ENCODE results near the gene ASF1B. TPM values are rescaled to one million over a fixed set of nuclear protein-coding genes. Genes with fewer than 3 reads are reported as not detected.

Gene ASF1B
- total RNA-seq, 6 experiments from 2014 or later: 11.0 to 22.8 (median 18.6) TPM

DNA sequence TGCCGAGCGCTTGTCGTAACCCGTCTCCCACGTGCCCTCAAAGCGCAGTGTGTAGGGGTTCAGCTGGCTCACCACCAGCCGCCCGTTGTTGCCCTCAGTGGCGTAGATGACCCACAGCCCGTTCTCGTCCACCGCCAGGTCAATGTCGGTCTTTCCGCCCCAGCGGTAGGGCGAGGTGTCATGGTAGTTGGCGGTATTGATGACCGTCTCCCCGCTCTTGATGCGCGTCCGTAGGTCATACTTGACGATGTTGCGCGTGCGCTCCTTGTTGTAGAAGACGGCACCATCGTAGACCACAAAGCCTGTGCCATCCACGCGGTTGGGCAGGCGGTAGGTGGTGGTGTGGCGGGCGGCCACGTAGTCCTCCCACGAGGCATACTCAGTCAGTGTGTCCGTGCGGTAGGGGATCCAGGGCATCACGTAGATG, 26.5 kb upstream of the ASF1B start:
- peaks cover 10% of the 10 kb centered on the region for H3K27me3 Mint-ChIP-seq (ENCODE audit: insufficient read depth)
- TF ChIP-seq, protein P1, sequence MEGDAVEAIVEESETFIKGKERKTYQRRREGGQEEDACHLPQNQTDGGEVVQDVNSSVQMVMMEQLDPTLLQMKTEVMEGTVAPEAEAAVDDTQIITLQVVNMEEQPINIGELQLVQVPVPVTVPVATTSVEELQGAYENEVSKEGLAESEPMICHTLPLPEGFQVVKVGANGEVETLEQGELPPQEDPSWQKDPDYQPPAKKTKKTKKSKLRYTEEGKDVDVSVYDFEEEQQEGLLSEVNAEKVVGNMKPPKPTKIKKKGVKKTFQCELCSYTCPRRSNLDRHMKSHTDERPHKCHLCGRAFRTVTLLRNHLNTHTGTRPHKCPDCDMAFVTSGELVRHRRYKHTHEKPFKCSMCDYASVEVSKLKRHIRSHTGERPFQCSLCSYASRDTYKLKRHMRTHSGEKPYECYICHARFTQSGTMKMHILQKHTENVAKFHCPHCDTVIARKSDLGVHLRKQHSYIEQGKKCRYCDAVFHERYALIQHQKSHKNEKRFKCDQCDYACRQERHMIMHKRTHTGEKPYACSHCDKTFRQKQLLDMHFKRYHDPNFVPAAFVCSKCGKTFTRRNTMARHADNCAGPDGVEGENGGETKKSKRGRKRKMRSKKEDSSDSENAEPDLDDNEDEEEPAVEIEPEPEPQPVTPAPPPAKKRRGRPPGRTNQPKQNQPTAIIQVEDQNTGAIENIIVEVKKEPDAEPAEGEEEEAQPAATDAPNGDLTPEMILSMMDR (IDR thresholded peaks at IDR 0.05): no peak
- H3K4me3 Mint-ChIP-seq: no peak overlapping the region
- no peaks in the 10 kb centered on the region for H3K36me3 Mint-ChIP-seq (ENCODE audit: low read depth)
- no peak for DNase-seq
- H3K9me3 Mint-ChIP-seq: no peaks in the 10 kb centered on the region
- H3K27ac Mint-ChIP-seq: no peak overlapping the region
- peaks cover 9% of the 10 kb centered on the region for H3K4me1 Mint-ChIP-seq (ENCODE audit: low read depth)

GRCh38 chr19:14161305-14161704, 24.9 kb upstream of the ASF1B start:
- TF ChIP-seq, protein P1 (IDR thresholded peaks at IDR 0.05): no peak
- no peak for DNase-seq
- Mint-ChIP-seq H3K27me3 (ENCODE audit: insufficient read depth) (peaks cover 10% of the 10 kb centered on the region), H3K4me1 (ENCODE audit: low read depth) (peaks cover 3% of the 10 kb centered on the region), H3K27ac (no peak overlapping the region), H3K4me3 (no peak overlapping the region), H3K36me3 (ENCODE audit: low read depth) (no peaks in the 10 kb centered on the region; the same call in 1 of the 2 replicates), H3K9me3 (no peaks in the 10 kb centered on the region)

- Mint-ChIP-seq H3K4me1 (ENCODE audit: low read depth) (no peaks in the 10 kb centered on the region), H3K27ac (no peak overlapping the region), H3K9me3 (no peaks in the 10 kb centered on the region), H3K27me3 (ENCODE audit: insufficient read depth) (peaks cover 10% of the 10 kb centered on the region), H3K4me3 (no peak overlapping the region), H3K36me3 (ENCODE audit: low read depth) (no peaks in the 10 kb centered on the region; the same call in 1 of the 2 replicates)
- no peak for DNase-seq
- TF ChIP-seq, protein P1 (IDR thresholded peaks at IDR 0.05): no peak
Measured at GRCh38 chr19:14160017-14160703, 23.8 kb upstream of the ASF1B start.

DNA sequence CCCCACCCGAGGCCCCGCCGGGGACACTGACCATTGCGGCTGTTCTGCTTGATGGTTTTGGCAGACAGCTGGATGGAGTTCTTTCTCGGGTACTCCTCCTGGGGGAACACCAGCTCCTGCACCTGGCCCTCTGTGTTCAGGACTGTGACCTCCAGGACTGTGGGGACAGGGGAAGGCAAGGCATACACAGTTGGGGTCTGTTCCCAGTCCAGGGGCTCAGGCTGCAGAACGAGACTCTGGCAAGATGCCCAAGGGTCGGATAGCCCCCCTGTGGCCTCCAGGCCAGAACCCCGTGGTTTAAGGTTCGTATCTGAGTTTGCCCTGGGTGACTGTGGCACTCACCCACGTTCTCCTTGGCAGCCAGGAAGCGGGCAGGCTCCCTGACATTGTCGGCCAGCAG, 22.7 kb upstream of the ASF1B start:
- Mint-ChIP-seq H3K9me3 (no peaks in the 10 kb centered on the region), H3K4me3 (no peak overlapping the region), H3K4me1 (ENCODE audit: low read depth) (no peaks in the 10 kb centered on the region), H3K27ac (no peak overlapping the region), H3K36me3 (ENCODE audit: low read depth) (no peaks in the 10 kb centered on the region; the same call in 1 of the 2 replicates), H3K27me3 (ENCODE audit: insufficient read depth) (peaks cover 6% of the 10 kb centered on the region)
- TF ChIP-seq, protein P1 (IDR thresholded peaks at IDR 0.05): no peak
- no peak for DNase-seq

DNA sequence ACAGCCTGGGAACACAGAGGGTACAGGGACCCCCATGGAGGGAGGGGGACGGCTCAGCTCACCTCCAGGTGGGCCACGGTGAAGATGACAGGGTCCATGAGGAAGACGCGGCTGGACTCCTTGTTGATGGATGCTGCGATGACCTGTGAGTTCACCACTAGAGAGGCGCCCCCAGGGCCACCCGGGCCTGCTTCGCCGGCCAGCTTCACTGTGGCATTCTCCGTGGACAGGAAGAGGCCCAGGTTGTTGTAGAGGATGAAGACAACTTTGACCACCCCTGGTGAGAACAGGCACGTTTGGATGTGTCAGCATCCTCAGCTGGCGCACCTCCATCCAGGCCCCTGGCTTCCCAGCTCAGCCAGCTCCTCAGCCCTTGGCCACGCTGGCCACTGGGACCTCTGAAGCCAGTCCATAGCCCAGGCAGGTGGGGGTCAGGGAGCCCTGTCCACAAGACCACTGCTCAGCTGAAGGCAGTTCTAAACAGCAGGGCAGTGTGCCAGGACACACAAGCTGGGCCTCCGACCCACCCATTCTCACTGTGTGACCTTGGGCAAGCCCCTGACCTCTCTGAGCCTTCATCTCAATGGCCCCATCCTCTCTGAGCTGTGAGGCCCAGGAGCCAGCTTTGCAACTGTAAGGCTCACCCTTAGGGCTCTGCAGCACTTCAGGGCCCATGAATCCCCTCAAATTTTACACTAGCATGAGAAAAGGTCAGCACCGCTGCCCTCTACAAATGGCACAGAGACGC, 22.1 kb upstream of the ASF1B start:
- Mint-ChIP-seq H3K4me1 (ENCODE audit: low read depth) (no peaks in the 10 kb centered on the region), H3K36me3 (ENCODE audit: low read depth) (no peaks in the 10 kb centered on the region; the same call in 1 of the 2 replicates), H3K27me3 (ENCODE audit: insufficient read depth) (peaks cover 2% of the 10 kb centered on the region), H3K9me3 (no peaks in the 10 kb centered on the region), H3K4me3 (no peak overlapping the region), H3K27ac (no peak overlapping the region)
- TF ChIP-seq, protein P1 (IDR thresholded peaks at IDR 0.05): no peak
- DNase-seq: no peak
